ENCODE results near the gene GRIN2A.

- no peak for TF ChIP-seq CTCF (IDR thresholded peaks at IDR 0.05; ENCODE audit: insufficient read depth, low read length)
- no peak for TF ChIP-seq POLR2AphosphoS5 (IDR thresholded peaks at IDR 0.05; ENCODE audit: low read depth)
- no peak for TF ChIP-seq GABPA (IDR thresholded peaks at IDR 0.05; ENCODE audit: low read depth)
- TF ChIP-seq REST (IDR thresholded peaks at IDR 0.05; ENCODE audit: insufficient replicate concordance, low read depth): no peak
- TF ChIP-seq SPI1 (IDR thresholded peaks at IDR 0.05; ENCODE audit: borderline replicate concordance, low read depth): no peak
Observed at GRCh38 chr16:9911989-9912388, 270.2 kb downstream of the GRIN2A start.

All from HL-60 (cell line).